ENCODE data around the gene ELFN2.

DNA sequence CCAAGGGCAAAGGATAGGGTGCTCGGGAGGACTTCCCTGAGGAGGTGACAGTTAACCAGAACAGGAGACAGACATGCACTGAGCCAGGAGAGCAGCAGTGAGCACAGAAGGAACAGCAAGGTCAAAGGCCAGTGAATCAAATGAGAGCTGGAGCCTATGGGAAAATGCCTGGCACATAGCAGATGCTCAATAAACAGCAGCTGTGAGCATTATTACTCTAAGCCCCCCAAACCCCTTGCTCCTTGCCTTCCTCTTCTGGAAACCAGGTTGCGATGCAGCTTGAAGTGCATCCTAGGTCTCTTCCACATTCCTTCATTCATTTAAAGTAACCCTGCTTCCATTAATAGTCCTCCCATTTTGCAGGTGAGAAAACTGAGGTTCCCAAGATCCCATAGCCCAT, 13.0 kb downstream of the ELFN2 start:
- TF ChIP-seq POLR2AphosphoS5 (IDR thresholded peaks at IDR 0.05) (no peak), EP300 (IDR thresholded peaks at IDR 0.05; ENCODE audit: low read depth) (no peak), POLR2A (IDR thresholded peaks at IDR 0.05) (no peak)
- TF ChIP-seq, protein P1, sequence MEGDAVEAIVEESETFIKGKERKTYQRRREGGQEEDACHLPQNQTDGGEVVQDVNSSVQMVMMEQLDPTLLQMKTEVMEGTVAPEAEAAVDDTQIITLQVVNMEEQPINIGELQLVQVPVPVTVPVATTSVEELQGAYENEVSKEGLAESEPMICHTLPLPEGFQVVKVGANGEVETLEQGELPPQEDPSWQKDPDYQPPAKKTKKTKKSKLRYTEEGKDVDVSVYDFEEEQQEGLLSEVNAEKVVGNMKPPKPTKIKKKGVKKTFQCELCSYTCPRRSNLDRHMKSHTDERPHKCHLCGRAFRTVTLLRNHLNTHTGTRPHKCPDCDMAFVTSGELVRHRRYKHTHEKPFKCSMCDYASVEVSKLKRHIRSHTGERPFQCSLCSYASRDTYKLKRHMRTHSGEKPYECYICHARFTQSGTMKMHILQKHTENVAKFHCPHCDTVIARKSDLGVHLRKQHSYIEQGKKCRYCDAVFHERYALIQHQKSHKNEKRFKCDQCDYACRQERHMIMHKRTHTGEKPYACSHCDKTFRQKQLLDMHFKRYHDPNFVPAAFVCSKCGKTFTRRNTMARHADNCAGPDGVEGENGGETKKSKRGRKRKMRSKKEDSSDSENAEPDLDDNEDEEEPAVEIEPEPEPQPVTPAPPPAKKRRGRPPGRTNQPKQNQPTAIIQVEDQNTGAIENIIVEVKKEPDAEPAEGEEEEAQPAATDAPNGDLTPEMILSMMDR (IDR thresholded peaks at IDR 0.05): no peak

Data from transverse colon (tissue), 4 donors.